HepG2 (cell line): ENCODE measurements around the gene NEK9. TPM values are rescaled to one million over a fixed set of nuclear protein-coding genes. Genes with fewer than 3 reads are reported as not detected.

ENCODE experiments used
- ATAC-seq: fragments of 200-7000 bp; cut with Tn5 transposase; 3 replicates; pipeline ENCODE4 v1.9.1; 2020; ENCODE audit warnings: mild to moderate bottlenecking, moderate library complexity
- BruUV-seq: library from RNA; stranded (reverse); fragments of 400-500 nt; replicated peaks from 2 replicates; lab custom pipeline; 2021; lab: Mats Ljungman, UMichigan
- CTCF ChIA-PET: fragments of 300-600 bp; formaldehyde crosslinking; extraction: SDS; loops from one replicate; lab custom pipeline; 2021; ENCODE audit warnings: low total read pairs, inconsistent platforms, low intra/inter-chr PET ratio; lab: Yijun Ruan, JAX
- POLR2A ChIA-PET: fragments of 350-600 bp; sonication (Branson Sonifier 250); formaldehyde crosslinking; loops from one replicate; lab custom pipeline; 2020; ENCODE audit warnings: antibody characterized with exemption, inconsistent platforms; lab: Yijun Ruan, JAX
- DNase-seq: peaks from one replicate; pipeline ENCODE4 v3.0.0-alpha.2; 2015; ENCODE audit warnings: low spot score
- FAIRE-seq: peaks from 3 replicates; lab custom pipeline; 2011; peaks lifted over from hg19 to GRCh38; lab: Jason Lieb, UNC
- H2AFZ ChIP-seq: one replicate; pipeline ENCODE4 v1.6.1; 2011; ENCODE audit warnings: low read length, inconsistent platforms
- H3K27ac ChIP-seq: fragments of 300-600 bp; 3 replicates; pipeline ENCODE4 v1.8.0; 2011; ENCODE audit warnings: mixed run types, mild to moderate bottlenecking, mixed read lengths, low read length, inconsistent platforms; ENCODE audit not compliant: insufficient read depth; ENCODE audit errors: extremely low read length
- H3K27me3 ChIP-seq, 2 experiments: fragments of 200-600 bp in 1 of 2; 2 replicates in 1 of 2; 3 replicates in 1 of 2; pipeline versions ENCODE4 v1.6.0 to v1.8.0; 2011; ENCODE audit warnings: low read length in 2 of 2, mild to moderate bottlenecking in 2 of 2, moderate library complexity in 2 of 2, inconsistent platforms in 1 of 2; ENCODE audit not compliant: insufficient read depth in 2 of 2, control insufficient read depth in 1 of 2
- H3K36me3 ChIP-seq, 2 experiments: fragments of 200-600 bp in 1 of 2; replicated peaks in 1 of 2; 2 replicates in 1 of 2; 3 replicates in 1 of 2; pipeline versions ENCODE4 v1.5.1 to v1.8.0; 2011; ENCODE audit warnings: low read length in 2 of 2, inconsistent platforms in 1 of 2; ENCODE audit not compliant: insufficient read depth in 2 of 2, control insufficient read depth in 1 of 2
- H3K4me1 ChIP-seq: 2 replicates; pipeline ENCODE4 v1.5.1; 2012; ENCODE audit warnings: low read length, inconsistent platforms; ENCODE audit not compliant: insufficient read depth
- H3K4me2 ChIP-seq: 2 replicates; pipeline ENCODE4 v1.6.0; 2011; ENCODE audit warnings: low read depth, low read length, inconsistent platforms
- H3K4me3 ChIP-seq, 3 experiments: fragments of 200-600 bp in 1 of 3; sonication (generic), shearing (Covaris generic) in 1 of 3; replicated peaks in 1 of 3; 2 replicates each; pipeline ENCODE4 v1.5.1; 2011 to 2016; ENCODE audit warnings: low read length in 3 of 3, inconsistent platforms in 2 of 3, low read depth in 2 of 3, mild to moderate bottlenecking in 2 of 3, control low read depth in 1 of 3, mixed read lengths in 1 of 3; ENCODE audit not compliant: insufficient read depth in 1 of 3
- H3K79me2 ChIP-seq: one replicate; pipeline ENCODE4 v1.6.1; 2011; ENCODE audit warnings: low read length, inconsistent platforms; ENCODE audit not compliant: insufficient read depth
- H3K9ac ChIP-seq: 2 replicates; pipeline ENCODE4 v1.6.0; 2011; ENCODE audit warnings: mild to moderate bottlenecking, low read depth, low read length, inconsistent platforms; ENCODE audit not compliant: insufficient read depth
- H3K9me3 ChIP-seq: 2 replicates; pipeline ENCODE4 v1.5.1; 2012; ENCODE audit warnings: mild to moderate bottlenecking, low read length
- H4K20me1 ChIP-seq: 2 replicates; pipeline ENCODE4 v1.6.0; 2011; ENCODE audit warnings: inconsistent platforms, mild to moderate bottlenecking, low read length, moderate library complexity; ENCODE audit not compliant: insufficient read depth
- HMGA1 ChIP-seq: sonication (generic); formaldehyde crosslinking; conservative IDR thresholded peaks from 2 replicates; pipeline ENCODE4 v1.4.0; 2020; ENCODE audit warnings: missing genetic modification reagents
- NAIF1 ChIP-seq: sonication (generic); formaldehyde crosslinking; IDR thresholded peaks from 2 replicates; pipeline ENCODE4 v1.5.0; 2020; ENCODE audit warnings: mild to moderate bottlenecking, missing genetic modification reagents, borderline replicate concordance
- PCBP2 ChIP-seq: fragments of 200-400 bp; formaldehyde crosslinking; optimal IDR thresholded peaks from 2 replicates; pipeline ENCODE3; 2018; ENCODE audit warnings: low read length, low read depth; ENCODE audit not compliant: poor library complexity, severe bottlenecking
- TBP ChIP-seq: sonication (generic); formaldehyde crosslinking; IDR thresholded peaks from 2 replicates; pipeline ENCODE4 v1.5.0; 2020; ENCODE audit warnings: missing genetic modification reagents
- ZNF24 ChIP-seq: fragments of 450-650 bp; IDR thresholded peaks from 2 replicates; pipeline ENCODE4 v1.6.1; 2017; ENCODE audit warnings: antibody characterized with exemption, mild to moderate bottlenecking
- ZNF354B ChIP-seq: sonication (generic); formaldehyde crosslinking; IDR thresholded peaks from 2 replicates; pipeline ENCODE4 v1.8.0; 2022; ENCODE audit warnings: mild to moderate bottlenecking, missing genetic modification reagents
- ZNF788 ChIP-seq: sonication (generic); formaldehyde crosslinking; IDR thresholded peaks from 2 replicates; pipeline ENCODE4 v1.5.0; 2020; ENCODE audit warnings: mild to moderate bottlenecking, missing genetic modification reagents, borderline replicate concordance
- WGBS: methylation state at CpG from one replicate; pipeline ENCODE4 v1.1.6; 2017; ENCODE audit warnings: low lambda C conversion rate; 5-methylcytosine and 5-hydroxymethylcytosine counted together
- in situ Hi-C: cut with HindIII; loops from 2 replicates; pipeline ENCODE4 v1.10.0; 2017; ENCODE audit warnings: low pct_unique_long_range_greater_than_20kb; ENCODE audit not compliant: extremely low pct_ligation_motif_present
- intact Hi-C: fragments of 100-400 bp; cut with micrococcal nuclease; formaldehyde crosslinking; loops from one replicate; pipeline ENCODE4 v1.10.0; 2022; ENCODE audit not compliant: unreplicated experiment
- polyA plus RNA-seq, 8 experiments: library from polyadenylated mRNA; depleted of rRNA in 3 of 8; stranded (reverse) in 7 of 8; unstranded in 1 of 8; fragments of >200 nt; fragmentation: Illumina TruSeq in 4 of 8; extraction: Trizol in 4 of 8; gene quantifications; 2 replicates each; pipeline versions ENCODE4 v1.2.1 to v1.2.3, GENCODE V29; 2011 to 2016; ENCODE audit warnings: low read depth in 4 of 8, missing spikeins in 1 of 8, mixed read lengths in 1 of 8; ENCODE audit not compliant: insufficient read depth in 1 of 8
- total RNA-seq, 5 experiments: library from RNA; depleted of rRNA; stranded (reverse); fragments of >200 nt; fragmentation: Illumina TruSeq; extraction: Trizol; gene quantifications; 2 replicates each; pipeline ENCODE4 v1.2.3, GENCODE V29; 2016; ENCODE audit warnings: low read depth in 1 of 5
- TF ChIP-seq, protein P1 (sequence below): sonication (generic); formaldehyde crosslinking; IDR thresholded peaks from 2 replicates; pipeline ENCODE4 v1.4.0; 2020; ENCODE audit warnings: mild to moderate bottlenecking, low read depth, missing genetic modification reagents

The NEK9 gene
- total and polyA plus RNA-seq, 2 of the 13 experiments (the other 11 are each of a cell fraction or from before 2014, with no cell fraction given), result 16.5 to 27.3 TPM

- no TSS peak for BruUV-seq
- no peak for ATAC-seq
- intact Hi-C loops (no loop called here), in situ Hi-C loops (loop anchor here (10.0 kb wide), 1 partner anchor 364 kb away; no protein-coding TSS in a partner anchor)
- Histone ChIP-seq H3K9me3 (no peaks in the 10 kb centered on the region), H2AFZ (no peak overlapping the region), H4K20me1 (no peaks in the 10 kb centered on the region), H3K4me3 (no peak overlapping the region), H3K9ac (no peak overlapping the region), H3K4me1 (peaks cover 10% of the 10 kb centered on the region), H3K27ac (no peak overlapping the region), H3K36me3 (peaks cover 8 to 33% of the 10 kb centered on the region in 2 experiments; a peak in 4 of 5 replicates), H3K4me2 (no peak overlapping the region), H3K79me2 (peaks cover 9% of the 10 kb centered on the region), H3K27me3 (no peaks in the 10 kb centered on the region)
- CTCF ChIA-PET, result no interaction called here
- WGBS, result 78% methylated on average over 3 of the region's 3 CpGs
- POLR2A ChIA-PET, result no interaction called here
- TF ChIP-seq PCBP2, result no peak
- TF ChIP-seq HMGA1, result no peak
- TF ChIP-seq, protein P1, sequence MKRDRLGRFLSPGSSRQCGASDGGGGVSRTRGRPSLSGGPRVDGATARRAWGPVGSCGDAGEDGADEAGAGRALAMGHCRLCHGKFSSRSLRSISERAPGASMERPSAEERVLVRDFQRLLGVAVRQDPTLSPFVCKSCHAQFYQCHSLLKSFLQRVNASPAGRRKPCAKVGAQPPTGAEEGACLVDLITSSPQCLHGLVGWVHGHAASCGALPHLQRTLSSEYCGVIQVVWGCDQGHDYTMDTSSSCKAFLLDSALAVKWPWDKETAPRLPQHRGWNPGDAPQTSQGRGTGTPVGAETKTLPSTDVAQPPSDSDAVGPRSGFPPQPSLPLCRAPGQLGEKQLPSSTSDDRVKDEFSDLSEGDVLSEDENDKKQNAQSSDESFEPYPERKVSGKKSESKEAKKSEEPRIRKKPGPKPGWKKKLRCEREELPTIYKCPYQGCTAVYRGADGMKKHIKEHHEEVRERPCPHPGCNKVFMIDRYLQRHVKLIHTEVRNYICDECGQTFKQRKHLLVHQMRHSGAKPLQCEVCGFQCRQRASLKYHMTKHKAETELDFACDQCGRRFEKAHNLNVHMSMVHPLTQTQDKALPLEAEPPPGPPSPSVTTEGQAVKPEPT (CRISPR knock-in tag), result no peak
- TF ChIP-seq NAIF1 (CRISPR knock-in tag), result no peak
- TF ChIP-seq ZNF24, result no peak
- TF ChIP-seq TBP (CRISPR knock-in tag), result no peak
- no peak for TF ChIP-seq ZNF354B (CRISPR knock-in tag)
- no peak for TF ChIP-seq ZNF788 (CRISPR knock-in tag)
- FAIRE-seq, result no peak
- no peak for DNase-seq
These were observed 6.1 kb downstream of the NEK9 start for GRCh38 chr14:75120541-75121291.
